ENCODE data around the gene HNRNPA2B1.
"Not testable (repeated sequence)": the region's sequence is repeated elsewhere in the genome, so short reads cannot be mapped to it uniquely, and the experiment has no call there.

Gene HNRNPA2B1

DNA sequence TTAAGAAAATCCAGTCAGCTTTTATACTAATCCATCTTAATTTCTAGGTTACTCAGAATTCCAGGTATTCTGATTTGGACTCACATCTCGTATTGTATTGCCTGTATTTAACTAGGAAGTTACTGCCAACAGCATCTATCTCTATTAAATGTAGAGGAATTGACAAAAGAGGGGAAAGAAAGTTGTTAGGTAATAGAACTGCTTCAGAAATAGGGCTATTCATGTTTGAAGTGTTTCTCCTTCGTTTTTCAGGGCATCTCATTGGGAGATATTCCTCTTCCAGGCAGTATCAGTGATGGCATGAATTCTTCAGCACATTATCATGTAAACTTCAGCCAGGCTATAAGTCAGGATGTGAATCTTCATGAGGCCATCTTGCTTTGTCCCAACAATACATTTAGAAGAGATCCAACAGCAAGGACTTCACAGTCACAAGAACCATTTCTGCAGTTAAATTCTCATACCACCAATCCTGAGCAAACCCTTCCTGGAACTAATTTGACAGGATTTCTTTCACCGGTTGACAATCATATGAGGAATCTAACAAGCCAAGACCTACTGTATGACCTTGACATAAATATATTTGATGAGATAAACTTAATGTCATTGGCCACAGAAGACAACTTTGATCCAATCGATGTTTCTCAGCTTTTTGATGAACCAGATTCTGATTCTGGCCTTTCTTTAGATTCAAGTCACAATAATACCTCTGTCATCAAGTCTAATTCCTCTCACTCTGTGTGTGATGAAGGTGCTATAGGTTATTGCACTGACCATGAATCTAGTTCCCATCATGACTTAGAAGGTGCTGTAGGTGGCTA, 16.1 kb downstream of the HNRNPA2B1 start:
- not testable (repeated sequence) for DNase-seq (ENCODE audit: low read depth)

DNA sequence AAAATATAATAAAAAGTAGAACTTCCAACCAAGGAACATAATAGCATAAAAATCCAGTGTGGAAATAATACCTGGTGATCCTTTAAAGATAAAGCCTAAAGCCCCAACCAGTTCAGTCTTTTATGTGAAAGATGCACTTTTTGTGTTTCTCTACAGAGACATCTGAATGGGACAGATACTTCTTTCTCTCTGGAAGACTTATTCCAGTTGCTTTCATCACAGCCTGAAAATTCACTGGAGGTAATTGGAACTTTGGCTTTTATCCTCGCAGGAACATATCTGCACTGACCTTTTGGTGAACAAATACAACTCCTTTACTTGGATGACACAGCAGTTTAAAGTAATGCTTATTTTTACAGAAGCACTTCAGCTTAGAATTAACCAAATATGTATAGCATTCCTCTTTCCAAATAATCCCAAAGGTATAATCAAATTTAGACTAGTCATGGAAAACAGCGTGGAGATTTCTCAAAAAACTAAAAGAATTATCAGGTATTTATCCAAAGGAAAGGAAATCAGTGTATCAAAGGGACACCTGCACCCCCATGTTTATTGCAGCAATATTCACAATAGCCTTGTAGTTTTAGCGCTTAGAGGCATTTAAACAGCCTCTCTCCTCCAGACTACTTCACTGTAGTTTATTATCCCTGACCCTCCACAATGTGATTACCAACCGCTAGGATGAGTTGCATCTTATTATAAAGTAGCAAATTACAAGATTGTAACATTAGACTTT, 16.8 kb downstream of the HNRNPA2B1 start:
- no peak for DNase-seq (ENCODE audit: low read depth)

DNA sequence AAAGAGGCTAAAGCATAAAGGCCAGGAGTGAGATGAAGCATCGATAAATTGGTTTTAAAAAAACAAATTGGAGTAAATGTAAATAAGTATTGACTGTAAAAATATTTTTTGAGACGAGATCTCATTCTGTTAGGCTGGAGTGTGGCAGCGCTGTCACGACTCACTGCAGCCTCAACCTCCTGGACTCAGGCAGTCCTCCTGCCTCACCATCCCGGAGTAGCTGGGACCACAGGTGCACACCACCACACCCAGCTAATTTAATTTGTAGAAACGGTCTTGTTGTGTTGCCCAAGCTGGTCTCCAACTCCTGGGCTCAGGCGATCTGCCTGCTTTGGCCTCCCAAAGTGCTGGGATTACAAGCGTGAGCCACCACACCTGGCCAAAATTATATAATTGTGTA, 17.8 kb downstream of the HNRNPA2B1 start:
- no peak for DNase-seq (ENCODE audit: low read depth)

DNA sequence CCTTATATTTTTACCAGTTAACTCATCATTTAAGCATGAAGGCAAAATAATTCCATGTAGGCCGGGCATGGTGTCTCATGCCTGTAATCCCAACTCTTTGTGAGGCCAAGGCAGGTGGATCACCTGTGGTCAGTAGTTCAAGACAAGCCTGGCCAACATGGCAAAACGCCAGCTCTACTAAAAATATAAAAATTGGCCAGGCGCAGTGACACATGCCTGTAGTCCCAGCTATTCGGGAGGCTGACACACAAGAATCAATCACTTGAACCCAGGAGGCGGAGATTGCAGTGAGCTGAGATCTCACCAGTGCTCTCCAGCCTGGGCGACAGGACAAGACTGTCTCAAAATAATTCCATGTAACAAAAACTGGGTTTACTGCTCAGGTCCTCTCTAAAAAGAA, 18.3 kb downstream of the HNRNPA2B1 start:
- DNase-seq (ENCODE audit: low read depth), result no peak

DNA sequence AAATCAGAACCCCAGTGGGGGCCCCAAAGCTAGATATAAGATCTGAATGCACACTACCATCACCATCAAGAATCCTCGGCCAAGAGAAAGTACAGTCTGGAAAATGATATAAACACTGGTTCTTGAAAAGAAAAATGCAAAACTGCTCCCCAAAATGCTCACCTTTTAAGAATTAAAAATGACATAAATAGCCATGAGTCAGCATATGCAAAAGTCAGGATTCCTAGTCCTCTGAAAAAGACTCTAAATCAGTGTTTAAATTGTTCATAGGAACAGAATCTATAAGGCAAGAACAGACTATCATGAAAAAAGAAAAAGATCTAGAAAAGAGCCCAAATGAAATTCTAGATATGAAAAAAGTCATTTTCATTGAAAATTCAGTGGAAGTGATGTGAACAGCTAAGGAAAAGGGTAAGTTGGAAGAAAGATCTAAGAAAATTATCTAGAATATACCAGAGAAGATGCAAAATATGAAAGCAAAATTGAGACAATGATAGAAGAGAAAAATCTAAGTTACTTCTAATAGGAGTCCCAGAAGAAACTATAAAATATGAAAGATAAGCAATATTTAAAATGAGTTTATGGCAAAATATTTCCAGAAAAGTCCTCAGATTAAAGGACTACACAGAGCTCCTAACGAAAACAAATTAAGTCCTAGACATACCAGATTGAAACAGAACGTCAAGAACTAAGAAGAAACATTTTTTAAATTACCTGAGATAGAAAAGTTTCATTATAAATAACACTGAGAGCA, 18.9 kb downstream of the HNRNPA2B1 start:
- no peak for DNase-seq (ENCODE audit: low read depth)

DNA sequence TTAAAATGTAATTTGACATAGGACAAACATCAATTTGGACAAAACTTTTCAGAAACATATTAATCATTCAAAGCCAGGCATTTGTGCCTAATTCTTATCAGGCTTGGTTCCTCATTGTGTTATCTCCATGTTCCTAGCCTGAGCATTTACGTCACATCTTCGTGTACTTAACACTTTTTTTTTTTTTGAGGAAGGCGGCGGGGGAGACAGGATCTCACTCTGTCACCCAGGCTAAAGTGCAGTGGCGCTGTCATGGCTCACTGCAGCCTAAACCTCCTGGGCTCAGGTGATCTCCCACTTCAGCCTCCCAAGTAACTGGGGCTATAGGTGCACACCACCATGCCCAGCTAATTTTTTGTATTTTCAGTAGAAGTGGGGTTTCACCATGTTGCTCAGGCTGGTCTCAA, 19.8 kb downstream of the HNRNPA2B1 start:
- no peak for DNase-seq (ENCODE audit: low read depth)

DNA sequence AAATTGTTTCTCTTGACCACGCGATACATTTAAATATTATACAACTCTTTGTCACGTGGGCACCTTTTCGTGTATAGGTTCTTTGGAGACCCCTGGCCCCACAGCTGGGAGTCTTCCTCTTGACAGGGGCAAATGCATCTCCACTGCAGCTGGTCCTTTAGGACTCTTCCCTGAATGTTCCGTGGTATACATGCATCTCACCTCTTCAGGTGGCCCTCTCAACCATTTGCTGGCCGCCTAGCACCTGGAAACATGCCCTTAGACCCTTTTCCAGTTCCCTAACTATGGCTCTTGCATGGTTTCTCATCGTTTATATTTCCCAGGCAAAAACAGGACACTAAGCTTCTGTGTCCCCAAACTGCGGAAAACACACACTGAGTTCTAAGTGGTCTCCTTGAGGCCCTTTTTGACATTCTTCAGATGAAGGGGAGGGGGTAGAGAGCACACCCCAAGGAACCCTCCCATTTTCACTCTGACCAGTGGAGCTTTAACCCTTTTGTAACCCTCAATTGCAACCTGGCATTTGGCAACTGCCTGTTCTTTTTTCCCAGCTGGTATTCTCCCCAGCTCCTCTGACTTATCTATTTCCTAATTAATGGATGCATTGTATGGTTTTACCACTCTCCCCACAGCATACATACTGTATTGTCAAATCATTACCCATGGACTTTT, 20.6 kb downstream of the HNRNPA2B1 start:
- DNase-seq (ENCODE audit: low read depth), result no peak

DNA sequence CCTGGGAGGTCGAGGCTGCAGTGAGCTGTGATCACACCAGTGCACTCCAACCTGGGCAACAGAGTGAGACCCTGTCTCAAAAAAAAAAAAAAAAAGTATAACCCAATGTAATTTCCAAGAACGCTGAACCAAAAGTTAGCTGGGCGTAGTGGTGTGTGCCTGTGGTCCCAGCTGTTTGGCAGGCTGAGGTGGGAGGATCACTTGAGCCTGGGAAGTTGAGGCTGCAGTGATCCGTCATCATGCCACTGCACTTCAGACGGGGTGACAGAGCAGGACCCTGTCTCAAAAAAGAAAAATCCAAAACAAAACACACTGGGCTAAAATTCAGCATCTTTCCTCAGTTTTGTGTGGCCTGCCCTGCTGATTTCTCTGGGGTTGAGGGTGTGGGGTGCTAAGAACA, 21.1 kb downstream of the HNRNPA2B1 start:
- DNase-seq (ENCODE audit: low read depth), result no peak

DNA sequence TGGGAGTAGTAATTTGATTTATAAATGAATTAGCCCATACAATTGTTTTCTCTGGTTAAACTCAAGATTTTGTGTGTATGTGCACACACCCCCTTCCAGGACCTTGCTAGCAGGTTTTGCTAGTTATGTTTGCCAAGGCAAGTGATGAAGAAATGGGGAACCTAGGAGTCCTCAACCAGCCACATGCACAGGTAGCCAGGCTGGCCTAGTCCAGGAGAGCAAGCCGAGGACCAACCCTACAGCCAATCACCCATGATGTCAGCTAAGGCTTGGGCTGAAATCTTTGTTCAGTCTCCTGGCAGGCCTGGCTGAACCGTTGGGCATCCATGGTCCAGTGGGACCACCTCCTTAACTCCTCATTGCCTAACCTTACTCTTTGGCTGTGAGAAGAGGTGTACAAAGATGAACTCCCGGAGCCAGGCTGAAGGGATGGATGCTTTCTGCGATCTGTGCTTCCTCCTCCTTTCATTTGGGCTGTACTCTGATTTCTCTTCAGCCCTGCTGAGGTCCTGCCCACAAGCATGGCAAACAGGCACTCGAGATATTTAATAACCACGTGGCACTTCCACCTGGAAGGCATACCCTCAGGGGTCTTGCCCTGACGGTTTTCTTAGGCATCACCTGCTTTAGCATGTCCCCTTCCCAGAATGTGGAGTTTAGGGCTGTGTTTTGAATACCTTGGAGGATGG, 22.1 kb downstream of the HNRNPA2B1 start:
- no peak for DNase-seq (ENCODE audit: low read depth)

DNA sequence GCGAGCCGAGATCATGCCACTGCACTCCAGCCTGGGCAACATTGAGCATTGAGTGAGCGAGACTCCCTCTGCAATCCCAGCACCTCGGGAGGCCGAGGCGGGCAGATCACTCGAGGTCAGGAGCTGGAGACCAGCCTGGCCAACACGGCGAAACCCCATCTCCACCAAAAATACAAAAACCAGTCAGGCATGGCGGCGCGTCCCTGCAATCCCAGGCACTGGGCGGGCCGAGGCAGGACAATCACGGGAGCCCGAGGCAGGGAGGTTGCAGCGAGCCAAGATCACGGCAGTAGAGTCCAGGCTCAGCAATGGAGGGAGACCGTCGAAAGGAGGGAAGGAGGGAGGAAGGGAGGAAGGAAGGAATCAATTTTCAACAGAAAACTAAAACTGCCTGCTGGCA, 23.3 kb downstream of the HNRNPA2B1 start:
- not testable (repeated sequence) for DNase-seq (ENCODE audit: low read depth)

DNA sequence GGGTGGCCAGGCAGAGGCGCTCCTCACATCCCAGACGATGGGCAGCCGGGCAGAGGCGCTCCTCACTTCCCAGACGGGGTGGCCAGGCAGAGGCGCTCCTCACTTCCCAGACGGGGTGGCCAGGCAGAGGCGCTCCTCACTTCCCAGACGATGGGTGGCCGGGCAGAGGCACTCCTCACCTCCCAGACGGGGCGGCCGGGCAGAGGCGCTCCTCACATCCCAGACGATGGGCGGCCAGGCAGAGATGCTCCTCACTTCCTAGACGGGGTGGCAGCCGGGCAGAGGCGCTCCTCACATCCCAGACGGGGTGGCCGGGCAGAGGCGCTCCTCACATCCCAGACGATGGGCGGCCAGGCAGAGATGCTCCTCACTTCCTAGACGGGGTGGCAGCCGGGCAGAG, 23.9 kb downstream of the HNRNPA2B1 start:
- DNase-seq (ENCODE audit: low read depth), result not testable (repeated sequence)

DNA sequence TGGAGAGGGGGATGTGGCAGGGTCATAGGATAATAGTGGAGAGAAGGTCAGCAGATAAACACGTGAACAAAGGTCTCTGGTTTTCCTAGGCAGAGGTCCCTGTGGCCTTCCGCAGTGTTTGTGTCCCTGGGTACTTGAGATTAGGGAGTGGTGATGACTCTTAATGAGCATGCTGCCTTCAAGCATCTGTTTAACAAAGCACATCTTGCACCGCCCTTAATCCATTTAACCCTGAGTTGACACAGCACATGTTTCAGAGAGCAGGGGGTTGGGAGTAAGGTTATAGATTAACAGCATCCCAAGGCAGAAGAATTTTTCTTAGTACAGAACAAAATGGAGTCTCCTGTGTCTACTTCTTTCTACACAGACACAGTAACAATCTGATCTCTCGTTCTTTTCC, 24.6 kb downstream of the HNRNPA2B1 start:
- DNase-seq (ENCODE audit: low read depth), result not testable (repeated sequence)

DNA sequence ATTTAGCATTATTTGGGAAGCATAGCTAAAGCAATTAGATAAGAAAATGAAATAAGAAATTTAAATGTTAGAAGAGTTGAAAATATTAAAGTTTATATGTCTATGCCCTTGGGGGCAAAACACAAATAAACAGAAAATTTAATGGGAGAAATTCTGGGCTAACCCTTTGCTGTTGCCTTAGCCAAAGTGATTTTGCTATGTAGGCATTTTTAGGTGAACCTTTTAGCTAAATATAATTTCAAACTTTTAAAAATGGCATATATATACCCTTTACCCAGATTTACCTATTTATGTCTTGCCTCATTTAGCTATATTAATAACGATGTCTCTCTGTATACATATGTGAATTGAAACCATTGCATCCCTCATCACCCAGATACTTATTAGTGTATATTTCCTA, 28.5 kb downstream of the HNRNPA2B1 start:
- no peak for DNase-seq (ENCODE audit: low read depth)

DNA sequence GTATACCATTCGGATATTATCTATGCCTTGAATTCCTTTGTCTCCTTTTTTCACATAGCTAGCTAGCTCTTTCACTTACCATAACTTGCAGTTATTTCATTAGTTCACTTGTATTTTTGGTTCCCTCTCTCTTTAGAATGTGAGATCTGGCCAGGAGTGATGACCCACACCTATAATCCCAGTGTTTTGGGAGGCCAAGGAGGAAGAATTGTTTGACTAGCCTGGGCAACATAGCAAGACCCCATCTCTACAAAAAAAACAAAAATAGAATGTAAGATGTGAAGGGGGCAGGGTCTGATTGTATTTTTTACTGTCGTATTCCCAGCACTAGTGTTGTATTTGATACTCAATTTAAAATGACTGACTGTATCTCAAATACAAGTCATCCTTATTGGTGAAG, 28.9 kb downstream of the HNRNPA2B1 start:
- DNase-seq (ENCODE audit: low read depth), result no peak

DNA sequence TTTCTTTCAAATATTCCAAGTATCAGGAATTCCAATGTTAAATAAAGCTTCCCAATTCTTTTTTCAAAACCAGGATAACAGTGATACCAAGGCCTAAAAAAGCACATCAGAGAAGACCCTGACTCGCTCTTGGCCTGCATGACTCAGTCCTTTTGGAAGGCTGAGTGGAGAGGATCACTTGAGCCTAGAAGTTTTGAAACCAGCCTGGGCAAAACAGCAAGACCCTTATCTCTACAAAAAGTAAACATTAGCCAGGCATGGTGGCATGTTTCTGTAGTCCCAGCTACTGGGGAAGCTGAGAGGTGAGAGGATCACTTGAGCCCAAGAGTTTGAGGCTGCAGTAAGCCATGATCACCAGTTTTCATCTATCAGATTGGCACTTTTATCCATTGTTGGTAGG, 29.9 kb downstream of the HNRNPA2B1 start:
- no peak for DNase-seq (ENCODE audit: low read depth)

DNA sequence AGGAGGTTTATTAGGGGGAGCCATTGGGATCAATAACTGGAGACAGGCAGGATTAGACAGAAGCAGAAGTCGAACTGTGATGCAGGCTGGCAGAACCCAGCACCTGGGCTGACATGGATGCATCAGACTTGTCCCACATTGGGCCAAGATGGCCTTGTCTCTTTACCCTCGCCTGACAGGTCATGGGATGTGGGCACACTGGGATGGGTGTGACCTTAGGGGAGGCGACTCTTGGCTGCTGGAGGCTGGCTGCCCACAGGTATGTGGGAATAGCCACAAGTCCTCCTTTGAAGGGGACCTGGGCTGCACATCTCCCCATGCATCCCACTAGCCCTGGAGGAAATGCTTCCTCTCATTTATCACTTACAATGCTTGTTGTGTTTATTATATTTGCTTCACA, 31.3 kb downstream of the HNRNPA2B1 start:
- DNase-seq (ENCODE audit: low read depth), result no peak

DNA sequence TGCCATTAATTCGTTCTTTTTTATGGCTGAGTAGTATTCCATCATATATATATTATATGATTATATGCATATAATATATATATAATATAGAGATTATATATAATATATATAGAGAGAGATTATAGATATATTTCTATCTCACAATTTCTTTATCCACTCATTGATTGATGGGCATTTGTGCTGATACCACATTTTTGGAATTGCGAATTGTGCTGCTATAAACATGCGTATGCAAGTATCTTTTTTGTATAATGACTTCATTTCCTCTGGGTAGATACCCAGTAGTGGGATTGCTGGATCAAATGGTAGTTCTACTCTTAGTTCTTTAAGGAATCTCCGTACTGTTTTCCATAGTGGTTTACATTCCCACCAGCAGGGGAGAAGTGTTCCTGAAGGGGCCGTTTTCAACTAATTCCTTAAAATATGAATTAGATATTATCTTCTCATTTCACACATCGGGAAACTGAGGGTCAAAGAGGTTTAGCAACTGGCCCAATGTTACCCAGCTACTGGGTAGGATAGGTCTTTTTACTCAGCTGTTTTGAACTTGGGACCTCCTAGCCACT, 32.0 kb downstream of the HNRNPA2B1 start:
- DNase-seq (ENCODE audit: low read depth), result no peak

DNA sequence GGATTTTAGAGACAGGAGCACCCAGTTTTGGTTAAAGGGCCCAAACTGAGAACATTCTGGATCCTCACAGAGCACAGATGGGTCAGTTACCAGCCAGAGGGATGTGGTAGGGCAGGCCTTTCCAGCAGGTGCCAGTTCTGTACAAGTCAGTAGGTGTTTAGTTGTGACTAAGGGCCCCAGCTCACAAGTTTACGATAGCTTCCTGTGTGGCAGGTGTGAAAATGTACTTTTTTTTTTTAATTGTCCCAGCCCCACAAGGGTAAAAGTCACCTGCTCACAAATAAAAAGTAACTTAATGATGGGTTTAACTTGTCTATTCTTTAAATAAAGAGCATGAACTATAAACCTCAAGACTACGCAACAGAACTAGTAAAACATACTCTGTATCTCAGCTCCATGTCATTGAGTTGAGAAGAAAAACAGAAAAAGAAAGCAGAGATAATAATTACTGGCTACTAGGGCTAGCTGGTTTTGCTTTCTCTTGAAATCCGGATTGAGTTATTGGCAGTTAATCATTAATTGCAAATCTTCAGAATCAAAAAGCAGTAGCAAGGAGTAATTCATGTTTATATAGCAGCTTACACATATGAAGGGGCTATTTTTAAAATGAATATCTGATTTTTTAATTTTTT, 33.1 kb downstream of the HNRNPA2B1 start:
- DNase-seq (ENCODE audit: low read depth), result no peak

DNA sequence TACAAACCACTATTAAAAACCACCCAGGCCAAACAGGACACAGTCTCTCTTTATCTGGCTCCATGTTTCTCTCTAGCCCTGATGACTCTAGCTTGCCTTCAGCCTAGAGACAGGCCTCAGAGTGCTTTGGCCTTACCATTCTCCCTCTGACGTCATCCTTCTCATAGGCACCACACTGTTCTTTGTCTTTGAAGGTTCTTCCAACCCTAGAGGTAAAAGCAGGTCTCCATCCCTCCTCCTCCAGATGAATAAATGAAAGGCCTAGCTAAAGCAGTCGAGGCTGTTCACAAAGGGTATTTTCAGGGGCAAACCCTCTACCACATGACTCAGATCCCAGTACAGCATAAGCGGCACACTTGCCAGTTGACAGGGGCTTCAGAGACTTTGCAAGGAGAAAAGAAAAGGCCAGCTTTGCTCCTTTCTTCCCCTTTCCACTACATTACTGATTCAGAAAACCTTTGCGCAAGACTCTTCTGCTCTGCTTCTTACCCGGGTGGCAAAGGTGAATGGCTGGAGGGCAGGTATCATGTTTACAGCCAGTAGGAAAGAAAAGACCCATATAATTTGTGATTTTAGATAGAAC, 33.8 kb downstream of the HNRNPA2B1 start:
- DNase-seq (ENCODE audit: low read depth), result no peak

DNA sequence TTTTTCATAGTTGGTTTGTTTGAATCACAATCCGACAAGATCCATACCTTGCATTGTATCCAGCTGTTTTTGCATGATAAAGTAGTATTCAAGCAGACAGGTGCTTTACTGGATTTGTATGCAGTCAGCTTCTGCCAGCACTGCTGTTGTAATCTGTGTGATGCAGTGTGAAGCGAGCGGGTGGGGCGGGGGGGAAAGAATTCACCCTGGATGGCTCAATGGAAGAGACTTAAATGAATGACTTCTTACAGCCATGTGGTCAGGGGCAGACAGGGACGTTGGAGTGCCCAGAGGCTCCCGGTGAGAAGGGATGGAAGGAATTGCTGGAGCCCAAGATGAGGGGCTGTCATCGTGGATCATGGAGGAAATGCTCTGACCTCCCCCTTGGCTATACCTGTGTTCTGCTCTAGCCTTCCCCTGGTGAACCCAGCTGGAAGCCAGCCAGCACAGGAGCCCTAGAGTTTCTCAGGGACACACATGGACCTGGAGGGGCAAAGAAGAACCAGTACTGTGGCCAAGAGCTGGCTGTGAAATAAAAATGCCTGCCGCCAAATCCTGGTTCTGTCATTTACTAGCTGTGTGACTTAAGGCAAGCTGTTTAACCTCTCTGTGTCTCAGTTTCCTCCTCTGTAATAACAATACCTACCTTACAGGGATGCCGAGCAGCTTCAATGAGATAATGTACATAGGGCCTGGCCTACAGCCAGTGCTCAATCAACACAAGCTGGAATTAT, 34.4 kb downstream of the HNRNPA2B1 start:
- no peak for DNase-seq (ENCODE audit: low read depth)

Measured in stromal cell of bone marrow (primary cell).